ENCODE results near the gene FNDC3B.

- TF ChIP-seq POLR2A (IDR thresholded peaks at IDR 0.05) (no peak), CTCF (IDR thresholded peaks at IDR 0.05) (no peak), EP300 (IDR thresholded peaks at IDR 0.05) (no peak), POLR2AphosphoS5 (IDR thresholded peaks at IDR 0.05) (no peak)
Observed at GRCh38 chr3:172239218-172239790, 199.9 kb downstream of the FNDC3B start.
